ENCODE results near the gene RAN. TPM values are rescaled to one million over a fixed set of nuclear protein-coding genes. Genes with fewer than 3 reads are reported as not detected.
"Not testable (repeated sequence)": the region's sequence is repeated elsewhere in the genome, so short reads cannot be mapped to it uniquely, and the experiment has no call there.

Gene RAN
- total and polyA plus RNA-seq, 8 donors, result 52.4 to 352 (median 198) TPM

DNA sequence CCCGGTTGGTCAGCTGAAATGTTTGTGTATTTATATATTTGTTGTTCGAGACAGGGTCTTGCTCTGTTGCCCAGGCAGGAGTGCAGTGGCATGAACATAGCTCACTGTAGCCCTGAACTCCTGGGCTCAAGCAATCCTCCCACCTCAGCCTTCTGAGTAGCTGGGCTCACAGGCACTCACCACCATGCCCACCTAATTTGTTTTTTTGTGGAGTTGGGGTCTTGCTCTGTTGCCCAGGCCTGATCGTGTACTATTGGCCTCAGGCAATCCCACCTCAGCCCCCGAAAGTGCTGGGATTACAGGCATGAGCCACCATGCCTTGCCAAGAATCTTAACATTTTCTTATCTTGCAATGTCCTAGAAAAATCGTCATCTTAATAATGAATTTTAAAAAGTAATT, 3.3 kb downstream of the RAN start:
- Histone ChIP-seq H3K36me3 (peaks cover 25 to 50% (median 45%) of the 10 kb centered on the region in 4 donors), H3K4me1 (peaks cover 15 to 45% (median 29%) of the 10 kb centered on the region in 4 donors), H3K27me3 (no peaks in the 10 kb centered on the region), H3K4me3 (no peak overlapping the region), H3K27ac (no peak overlapping the region), H3K9me3 (no peaks in the 10 kb centered on the region)
- no peak for TF ChIP-seq POLR2AphosphoS5 (IDR thresholded peaks at IDR 0.05)
- TF ChIP-seq POLR2A (IDR thresholded peaks at IDR 0.05), result no peak
- TF ChIP-seq, protein P1, sequence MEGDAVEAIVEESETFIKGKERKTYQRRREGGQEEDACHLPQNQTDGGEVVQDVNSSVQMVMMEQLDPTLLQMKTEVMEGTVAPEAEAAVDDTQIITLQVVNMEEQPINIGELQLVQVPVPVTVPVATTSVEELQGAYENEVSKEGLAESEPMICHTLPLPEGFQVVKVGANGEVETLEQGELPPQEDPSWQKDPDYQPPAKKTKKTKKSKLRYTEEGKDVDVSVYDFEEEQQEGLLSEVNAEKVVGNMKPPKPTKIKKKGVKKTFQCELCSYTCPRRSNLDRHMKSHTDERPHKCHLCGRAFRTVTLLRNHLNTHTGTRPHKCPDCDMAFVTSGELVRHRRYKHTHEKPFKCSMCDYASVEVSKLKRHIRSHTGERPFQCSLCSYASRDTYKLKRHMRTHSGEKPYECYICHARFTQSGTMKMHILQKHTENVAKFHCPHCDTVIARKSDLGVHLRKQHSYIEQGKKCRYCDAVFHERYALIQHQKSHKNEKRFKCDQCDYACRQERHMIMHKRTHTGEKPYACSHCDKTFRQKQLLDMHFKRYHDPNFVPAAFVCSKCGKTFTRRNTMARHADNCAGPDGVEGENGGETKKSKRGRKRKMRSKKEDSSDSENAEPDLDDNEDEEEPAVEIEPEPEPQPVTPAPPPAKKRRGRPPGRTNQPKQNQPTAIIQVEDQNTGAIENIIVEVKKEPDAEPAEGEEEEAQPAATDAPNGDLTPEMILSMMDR (IDR thresholded peaks at IDR 0.05), result no peak
- no peak for TF ChIP-seq EP300 (IDR thresholded peaks at IDR 0.05)
- DNase-seq, result no peak
- WGBS, 5 donors, result 82 to 89% (median 86%) methylated on average over 5 of the region's 5 CpGs
- intact Hi-C loops (cut with DNase I; ENCODE audit: low total_unique reads), result no loop called here

GRCh38 chr12:130875708-130876107, 3.8 kb downstream of the RAN start:
- Histone ChIP-seq H3K4me1 (peaks cover 15 to 44% (median 30%) of the 10 kb centered on the region in 4 donors), H3K36me3 (peaks cover 25 to 50% (median 45%) of the 10 kb centered on the region in 4 donors)
- intact Hi-C loops (cut with DNase I; ENCODE audit: low total_unique reads); H3K4me3 ChIP-seq; H3K9me3 ChIP-seq; DNase-seq; H3K27me3 ChIP-seq; H3K27ac ChIP-seq: not testable (repeated sequence)
- WGBS, 5 donors, result 80 to 90% (median 88%) methylated on average over 11 of the region's 11 CpGs

- Histone ChIP-seq H3K27me3 (no peaks in the 10 kb centered on the region), H3K27ac (no peak overlapping the region), H3K4me1 (peaks cover 11 to 38% (median 24%) of the 10 kb centered on the region in 4 donors), H3K9me3 (no peaks in the 10 kb centered on the region), H3K4me3 (no peak overlapping the region), H3K36me3 (peaks cover 25 to 50% (median 45%) of the 10 kb centered on the region in 4 donors)
- no peak for TF ChIP-seq POLR2A (IDR thresholded peaks at IDR 0.05)
- no peak for TF ChIP-seq EP300 (IDR thresholded peaks at IDR 0.05)
- intact Hi-C loops (cut with DNase I; ENCODE audit: low total_unique reads), result no loop called here
- no peak for DNase-seq
Observed at GRCh38 chr12:130876297-130876696, 4.4 kb downstream of the RAN start.

GRCh38 chr12:130876758-130877157, 4.9 kb downstream of the RAN start:
- Histone ChIP-seq H3K27me3 (no peaks in the 10 kb centered on the region), H3K4me3 (no peak overlapping the region), H3K27ac (no peak overlapping the region), H3K4me1 (peaks cover 8 to 36% (median 22%) of the 10 kb centered on the region in 4 donors), H3K36me3 (peaks cover 25 to 50% (median 45%) of the 10 kb centered on the region in 4 donors), H3K9me3 (no peaks in the 10 kb centered on the region)
- whole genome bisulfite sequencing, 5 donors, result 73 to 80% (median 78%) methylated on average over 3 of the region's 3 CpGs
- DNase-seq, result no peak
- intact Hi-C loops (cut with DNase I; ENCODE audit: low total_unique reads), result no loop called here
- TF ChIP-seq EP300 (IDR thresholded peaks at IDR 0.05) (no peak), POLR2A (IDR thresholded peaks at IDR 0.05) (no peak), POLR2AphosphoS5 (IDR thresholded peaks at IDR 0.05) (no peak)
- TF ChIP-seq, protein P1 (IDR thresholded peaks at IDR 0.05), result no peak

DNA sequence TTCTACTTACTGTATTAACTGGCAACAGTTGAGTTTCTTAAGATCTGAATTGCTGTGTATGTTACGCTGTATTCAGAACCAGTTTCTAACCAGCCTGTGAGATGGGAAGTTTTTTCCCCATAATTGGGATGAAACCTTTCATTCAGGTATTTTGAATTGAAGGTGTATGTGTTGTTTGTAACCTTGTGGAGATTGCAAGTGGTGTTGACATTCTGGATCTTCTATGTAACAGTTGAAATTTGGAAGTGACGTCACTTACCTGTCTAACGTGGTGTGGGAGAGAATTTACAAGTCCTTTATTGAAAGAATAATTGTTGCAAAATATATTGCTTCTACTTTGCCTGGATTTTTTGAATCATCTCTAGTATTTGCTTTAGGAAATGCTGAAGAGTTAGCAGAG, 5.5 kb downstream of the RAN start:
- WGBS, 5 donors, result 81 to 89% (median 86%) methylated on average over 3 of the region's 3 CpGs
- DNase-seq, result no peak
- intact Hi-C loops (cut with DNase I; ENCODE audit: low total_unique reads), result no loop called here
- TF ChIP-seq, protein P1 (IDR thresholded peaks at IDR 0.05), result no peak
- TF ChIP-seq POLR2AphosphoS5 (IDR thresholded peaks at IDR 0.05) (no peak), EP300 (IDR thresholded peaks at IDR 0.05) (no peak), POLR2A (IDR thresholded peaks at IDR 0.05) (no peak)
- peaks cover 8 to 36% (median 22%) of the 10 kb centered on the region in 4 donors for H3K4me1 ChIP-seq
- peaks cover 25 to 50% (median 45%) of the 10 kb centered on the region in 4 donors for H3K36me3 ChIP-seq
- H3K4me3 ChIP-seq, result no peak overlapping the region
- no peaks in the 10 kb centered on the region for H3K27me3 ChIP-seq
- no peak overlapping the region for H3K27ac ChIP-seq
- H3K9me3 ChIP-seq, result no peaks in the 10 kb centered on the region

Data from stomach (tissue), 9 donors.